Measurements from ENCODE around the gene FBXO2.

FBXO2 gene

DNA sequence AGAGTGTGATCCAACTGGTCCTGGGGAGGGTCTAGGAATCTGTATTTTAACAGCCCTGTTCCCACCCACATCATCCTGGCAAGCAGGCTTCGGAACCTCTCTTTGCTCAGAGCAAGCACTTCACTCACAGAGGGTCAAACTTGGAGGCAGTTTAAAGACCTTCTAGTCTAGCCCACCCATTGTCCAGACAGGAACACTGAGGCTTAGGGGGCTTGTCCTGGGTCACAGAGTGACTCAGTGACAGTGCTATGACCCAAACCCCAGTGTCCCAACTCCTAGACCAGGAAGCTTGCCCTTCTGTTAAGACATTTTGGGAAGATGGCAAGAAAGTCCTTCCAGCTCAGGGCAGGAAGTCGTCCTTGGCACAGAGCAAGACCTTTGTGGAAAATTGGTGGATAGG is 36.5 kb downstream of the FBXO2 start:
- Histone ChIP-seq H3K79me2 (ENCODE audit: insufficient read depth, low read length) (no peaks in the 10 kb centered on the region), H3K36me3 (ENCODE audit: insufficient read depth, low read length) (no peaks in the 10 kb centered on the region), H3K9me3 (ENCODE audit: insufficient read depth, low read depth, low read length) (no peaks in the 10 kb centered on the region), H3K9me2 (replicated peaks; ENCODE audit: low read depth, low read length) (no peaks in the 10 kb centered on the region), H3K4me1 (ENCODE audit: insufficient read depth, low read length, poor library complexity, severe bottlenecking) (no peaks in the 10 kb centered on the region), H3K9ac (ENCODE audit: low read depth, low read length, poor library complexity, severe bottlenecking) (no peak overlapping the region), H3K4me3 (ENCODE audit: low read length, poor library complexity, severe bottlenecking) (no peak overlapping the region), H3K4me2 (ENCODE audit: low read depth, low read length, poor library complexity, severe bottlenecking) (no peak overlapping the region), H3K27me3 (ENCODE audit: insufficient read depth, low read length, poor library complexity, severe bottlenecking) (no peaks in the 10 kb centered on the region), H3F3A (ENCODE audit: low read depth) (no peaks in the 10 kb centered on the region), H2AFZ (ENCODE audit: low read length) (no peak overlapping the region), H4K20me1 (ENCODE audit: insufficient read depth, low read length, poor library complexity, severe bottlenecking) (no peaks in the 10 kb centered on the region)
- TF ChIP-seq, protein P1, sequence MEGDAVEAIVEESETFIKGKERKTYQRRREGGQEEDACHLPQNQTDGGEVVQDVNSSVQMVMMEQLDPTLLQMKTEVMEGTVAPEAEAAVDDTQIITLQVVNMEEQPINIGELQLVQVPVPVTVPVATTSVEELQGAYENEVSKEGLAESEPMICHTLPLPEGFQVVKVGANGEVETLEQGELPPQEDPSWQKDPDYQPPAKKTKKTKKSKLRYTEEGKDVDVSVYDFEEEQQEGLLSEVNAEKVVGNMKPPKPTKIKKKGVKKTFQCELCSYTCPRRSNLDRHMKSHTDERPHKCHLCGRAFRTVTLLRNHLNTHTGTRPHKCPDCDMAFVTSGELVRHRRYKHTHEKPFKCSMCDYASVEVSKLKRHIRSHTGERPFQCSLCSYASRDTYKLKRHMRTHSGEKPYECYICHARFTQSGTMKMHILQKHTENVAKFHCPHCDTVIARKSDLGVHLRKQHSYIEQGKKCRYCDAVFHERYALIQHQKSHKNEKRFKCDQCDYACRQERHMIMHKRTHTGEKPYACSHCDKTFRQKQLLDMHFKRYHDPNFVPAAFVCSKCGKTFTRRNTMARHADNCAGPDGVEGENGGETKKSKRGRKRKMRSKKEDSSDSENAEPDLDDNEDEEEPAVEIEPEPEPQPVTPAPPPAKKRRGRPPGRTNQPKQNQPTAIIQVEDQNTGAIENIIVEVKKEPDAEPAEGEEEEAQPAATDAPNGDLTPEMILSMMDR (conservative IDR thresholded peaks at IDR 0.05; ENCODE audit: low read length): no peak
- TF ChIP-seq EZH2phosphoT487 (IDR thresholded peaks at IDR 0.05; ENCODE audit: borderline replicate concordance): no peak

DNA sequence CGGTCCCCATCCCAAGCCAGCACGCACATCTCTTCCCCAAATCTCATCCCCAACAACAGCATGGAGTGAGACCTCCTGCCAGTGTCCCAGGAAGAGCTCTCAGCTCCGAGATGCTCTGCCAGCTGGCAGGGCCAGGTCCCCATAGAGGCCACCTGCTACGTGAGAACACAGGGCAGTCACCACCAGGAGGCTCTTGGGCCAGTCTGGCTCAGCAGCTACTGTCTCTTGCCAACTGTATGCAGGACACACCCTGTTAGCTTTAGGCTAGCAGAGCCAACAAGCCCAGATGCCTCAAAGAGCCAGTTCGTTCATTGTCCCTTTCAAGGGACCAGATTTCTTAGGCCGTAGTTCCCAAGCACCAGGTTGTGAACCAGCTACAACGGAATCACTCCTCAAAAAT is 36.9 kb downstream of the FBXO2 start:
- H4K20me1 ChIP-seq (ENCODE audit: insufficient read depth, low read length, poor library complexity, severe bottlenecking): no peaks in the 10 kb centered on the region
- no peaks in the 10 kb centered on the region for H3K79me2 ChIP-seq (ENCODE audit: insufficient read depth, low read length)
- H3K9me2 ChIP-seq (replicated peaks; ENCODE audit: low read depth, low read length): no peaks in the 10 kb centered on the region
- no peak overlapping the region for H2AFZ ChIP-seq (ENCODE audit: low read length)
- no peaks in the 10 kb centered on the region for H3K36me3 ChIP-seq (ENCODE audit: insufficient read depth, low read length)
- no peaks in the 10 kb centered on the region for H3F3A ChIP-seq (ENCODE audit: low read depth)
- H3K4me3 ChIP-seq (ENCODE audit: low read length, poor library complexity, severe bottlenecking): no peak overlapping the region
- TF ChIP-seq, protein P1 (conservative IDR thresholded peaks at IDR 0.05; ENCODE audit: low read length): no peak
- TF ChIP-seq EZH2phosphoT487 (IDR thresholded peaks at IDR 0.05; ENCODE audit: borderline replicate concordance): no peak
- H3K4me2 ChIP-seq (ENCODE audit: low read depth, low read length, poor library complexity, severe bottlenecking): no peak overlapping the region
- no peaks in the 10 kb centered on the region for H3K4me1 ChIP-seq (ENCODE audit: insufficient read depth, low read length, poor library complexity, severe bottlenecking)
- H3K27me3 ChIP-seq (ENCODE audit: insufficient read depth, low read length, poor library complexity, severe bottlenecking): no peaks in the 10 kb centered on the region
- no peaks in the 10 kb centered on the region for H3K9me3 ChIP-seq (ENCODE audit: insufficient read depth, low read depth, low read length)
- H3K9ac ChIP-seq (ENCODE audit: low read depth, low read length, poor library complexity, severe bottlenecking): no peak overlapping the region

DNA sequence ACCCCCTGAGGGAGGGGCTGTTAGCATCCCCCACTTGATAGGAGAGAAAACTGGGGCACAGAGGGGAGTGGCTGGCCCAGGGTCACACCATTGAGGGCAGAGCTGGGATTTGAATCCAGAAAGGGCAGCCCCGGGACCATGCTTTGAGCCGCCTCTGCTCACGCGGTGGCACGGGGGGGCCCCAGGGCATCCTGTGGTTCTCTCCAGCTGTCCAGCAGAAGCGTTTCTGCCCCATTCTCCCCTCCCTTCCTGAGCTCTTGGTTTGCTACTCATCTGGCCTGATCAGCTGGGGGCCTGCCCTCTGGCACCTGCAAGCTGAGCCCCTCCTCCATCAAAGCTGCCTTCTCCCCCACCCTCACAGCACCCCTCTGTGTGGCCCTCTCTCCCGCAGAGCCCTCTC is 37.5 kb downstream of the FBXO2 start:
- no peaks in the 10 kb centered on the region for H3K27me3 ChIP-seq (ENCODE audit: insufficient read depth, low read length, poor library complexity, severe bottlenecking)
- no peaks in the 10 kb centered on the region for H3K4me1 ChIP-seq (ENCODE audit: insufficient read depth, low read length, poor library complexity, severe bottlenecking)
- H3K9me2 ChIP-seq (replicated peaks; ENCODE audit: low read depth, low read length): no peaks in the 10 kb centered on the region
- H3K9ac ChIP-seq (ENCODE audit: low read depth, low read length, poor library complexity, severe bottlenecking): no peak overlapping the region
- TF ChIP-seq EZH2phosphoT487 (IDR thresholded peaks at IDR 0.05; ENCODE audit: borderline replicate concordance): no peak
- TF ChIP-seq, protein P1 (conservative IDR thresholded peaks at IDR 0.05; ENCODE audit: low read length): no peak
- no peak overlapping the region for H3K4me3 ChIP-seq (ENCODE audit: low read length, poor library complexity, severe bottlenecking)
- H3K36me3 ChIP-seq (ENCODE audit: insufficient read depth, low read length): no peaks in the 10 kb centered on the region
- no peak overlapping the region for H2AFZ ChIP-seq (ENCODE audit: low read length)
- H3K4me2 ChIP-seq (ENCODE audit: low read depth, low read length, poor library complexity, severe bottlenecking): no peak overlapping the region
- no peaks in the 10 kb centered on the region for H3K79me2 ChIP-seq (ENCODE audit: insufficient read depth, low read length)
- no peaks in the 10 kb centered on the region for H4K20me1 ChIP-seq (ENCODE audit: insufficient read depth, low read length, poor library complexity, severe bottlenecking)
- no peaks in the 10 kb centered on the region for H3F3A ChIP-seq (ENCODE audit: low read depth)
- H3K9me3 ChIP-seq (ENCODE audit: insufficient read depth, low read depth, low read length): no peaks in the 10 kb centered on the region
